Femur (tissue), 1 donor: ENCODE results near the gene KIAA0930.

Experiments used
- DNase-seq: peaks from one replicate; pipeline ENCODE4 v3.0.0-alpha.2; 2017

Gene KIAA0930

DNA sequence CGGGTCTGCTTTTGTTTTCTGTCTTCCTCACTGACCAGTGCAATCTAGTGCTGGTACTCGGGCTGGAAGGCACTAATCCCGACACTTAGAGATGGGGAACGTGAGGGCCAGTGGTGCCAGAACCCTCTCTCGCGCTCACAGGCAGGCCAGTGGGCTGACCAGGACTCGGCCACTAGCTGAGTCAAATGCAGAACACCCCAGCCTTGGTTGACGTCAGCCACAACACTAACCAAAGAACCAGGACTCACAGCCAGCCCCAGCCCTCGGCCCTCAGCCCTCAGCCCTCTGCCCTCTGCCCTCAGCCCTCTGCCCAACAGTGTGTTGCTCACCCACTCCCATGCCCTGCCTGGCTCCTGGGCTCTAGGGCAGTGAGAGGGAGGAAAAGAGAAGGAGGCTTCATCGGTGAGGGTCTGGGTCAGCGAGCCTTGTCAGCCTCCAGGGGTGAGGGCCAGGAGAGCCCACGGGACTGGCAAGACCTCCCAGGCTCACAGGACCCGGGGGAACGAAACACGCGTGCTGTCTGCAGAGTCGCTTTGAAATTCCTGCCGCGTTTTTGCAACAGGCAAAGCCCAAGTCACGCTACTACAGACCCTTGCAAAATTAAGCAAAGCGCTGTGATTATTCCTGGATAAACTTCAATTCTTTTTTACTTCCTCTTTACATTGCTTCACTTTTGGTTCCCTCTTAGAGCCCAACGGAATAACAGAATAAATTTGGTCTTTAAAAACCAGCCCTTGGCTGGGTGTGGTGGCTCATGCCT, 27.5 kb downstream of the KIAA0930 start:
- no peak for DNase-seq

DNA sequence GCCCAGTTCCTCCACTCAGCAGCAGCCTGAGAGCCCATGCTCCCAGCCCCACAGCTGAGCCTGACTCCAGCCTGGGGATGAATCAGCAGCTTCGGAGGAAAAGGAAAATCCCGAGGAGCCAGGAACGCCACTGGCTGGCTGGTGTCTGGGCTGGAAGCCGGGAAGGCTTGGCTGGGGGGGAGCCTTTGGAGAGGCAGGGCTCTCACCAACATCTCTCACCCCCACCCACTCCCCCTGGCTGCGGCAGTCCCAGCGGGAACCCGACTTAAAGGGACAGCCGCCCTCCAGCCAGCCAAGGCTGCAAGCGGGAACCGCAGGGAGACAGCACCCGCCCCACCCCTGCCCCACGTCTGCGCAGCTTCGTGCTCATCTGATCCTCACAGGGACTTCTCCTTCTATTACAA, 28.4 kb downstream of the KIAA0930 start:
- DNase-seq: peak; percentile 86

DNA sequence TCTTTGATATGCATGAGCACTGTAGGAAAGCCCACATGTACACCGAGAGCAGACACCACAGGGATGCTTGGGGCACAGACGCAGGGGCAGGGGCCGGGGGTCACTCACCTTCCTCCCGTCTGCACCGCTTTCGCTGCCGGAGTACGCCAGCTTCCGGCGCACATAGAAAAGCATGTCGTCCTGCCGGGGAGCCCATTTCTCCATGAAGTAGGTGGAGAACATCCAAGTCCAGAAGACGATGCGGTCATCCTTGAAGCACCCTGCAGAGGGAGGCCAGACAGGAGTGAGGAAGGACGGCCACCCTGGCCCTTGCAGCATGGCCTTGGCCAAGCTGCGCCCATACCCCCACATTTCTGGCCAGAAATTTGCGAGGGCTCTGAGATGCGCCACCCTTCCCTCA, 28.8 kb downstream of the KIAA0930 start:
- no peak for DNase-seq

DNA sequence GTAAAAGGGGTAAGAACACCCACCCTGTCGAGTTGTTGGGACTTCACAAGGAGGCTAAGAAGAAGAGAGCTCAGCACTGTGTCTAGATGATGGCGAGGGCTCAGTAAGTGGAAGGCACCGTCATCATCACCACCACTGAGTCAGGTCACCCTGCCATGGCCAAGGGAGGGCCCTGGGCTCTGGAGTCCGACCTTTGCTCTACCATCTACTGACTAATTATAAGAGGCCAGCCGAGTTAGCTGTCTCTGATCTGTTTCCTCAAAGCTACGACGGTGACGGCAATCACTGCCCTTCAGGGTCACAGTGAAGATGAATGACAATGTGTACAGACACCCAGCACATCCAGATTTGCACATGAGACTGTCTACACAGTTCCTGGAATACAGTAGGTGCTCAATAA, 29.3 kb downstream of the KIAA0930 start:
- DNase-seq: no peak

DNA sequence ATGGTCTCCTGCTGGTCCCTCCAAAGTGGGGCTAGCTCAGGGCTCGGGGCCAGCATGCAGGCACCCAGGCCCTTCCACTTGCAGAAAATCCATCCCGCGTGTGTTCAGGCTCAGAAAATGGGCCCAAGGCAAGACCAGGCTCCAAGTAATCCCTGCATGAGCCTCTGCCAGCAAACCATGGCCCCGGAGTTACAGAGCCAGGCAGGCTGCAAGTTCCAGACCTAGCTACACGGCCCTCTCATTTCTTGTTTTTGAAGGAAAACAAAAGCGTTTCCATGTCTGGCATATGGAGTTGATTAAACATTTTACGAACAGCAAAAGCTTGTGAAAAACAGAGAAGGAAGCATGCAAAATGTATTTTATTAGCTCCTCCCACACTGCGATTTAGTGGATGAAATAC, 29.7 kb downstream of the KIAA0930 start:
- peak; percentile 69 for DNase-seq

DNA sequence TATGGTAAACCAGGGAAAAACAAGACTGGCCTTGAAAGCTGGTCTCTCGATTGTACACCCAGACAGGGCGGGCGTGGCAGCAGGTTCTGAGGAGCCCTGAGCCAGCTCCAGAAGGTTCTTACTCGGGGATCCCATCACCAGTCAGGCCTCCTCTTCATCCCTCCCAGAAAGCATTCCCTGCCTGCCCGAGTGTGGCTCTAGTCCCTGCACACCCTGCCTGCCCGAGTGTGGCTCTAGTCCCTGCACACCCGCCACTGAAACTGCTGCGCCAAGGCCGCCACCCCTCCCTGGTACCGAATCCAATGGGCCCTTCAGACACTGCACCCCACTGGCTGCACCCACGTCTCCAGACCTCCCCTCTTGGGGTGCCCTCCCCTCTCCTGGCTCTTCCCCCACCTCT, 30.1 kb downstream of the KIAA0930 start:
- no peak for DNase-seq

DNA sequence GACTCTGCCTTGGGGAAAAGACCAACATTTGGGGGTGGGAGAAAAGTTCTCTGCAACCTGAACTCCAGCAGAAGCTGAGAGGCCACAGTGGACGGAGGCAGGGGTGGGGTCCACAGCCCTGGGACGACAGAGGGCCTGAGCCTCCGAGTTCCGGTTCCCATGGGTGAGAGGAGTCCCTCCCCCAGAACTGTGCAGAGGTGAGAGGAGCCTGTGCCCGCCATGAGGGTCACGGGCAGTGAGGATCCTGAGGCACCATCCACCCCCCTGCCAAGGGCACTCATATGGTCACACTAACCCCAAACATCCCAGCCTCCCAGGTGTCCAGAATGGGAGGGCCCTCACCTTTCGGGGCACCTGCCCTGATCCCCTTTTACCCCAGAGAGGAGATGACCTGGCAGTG, 30.5 kb downstream of the KIAA0930 start:
- DNase-seq: no peak

DNA sequence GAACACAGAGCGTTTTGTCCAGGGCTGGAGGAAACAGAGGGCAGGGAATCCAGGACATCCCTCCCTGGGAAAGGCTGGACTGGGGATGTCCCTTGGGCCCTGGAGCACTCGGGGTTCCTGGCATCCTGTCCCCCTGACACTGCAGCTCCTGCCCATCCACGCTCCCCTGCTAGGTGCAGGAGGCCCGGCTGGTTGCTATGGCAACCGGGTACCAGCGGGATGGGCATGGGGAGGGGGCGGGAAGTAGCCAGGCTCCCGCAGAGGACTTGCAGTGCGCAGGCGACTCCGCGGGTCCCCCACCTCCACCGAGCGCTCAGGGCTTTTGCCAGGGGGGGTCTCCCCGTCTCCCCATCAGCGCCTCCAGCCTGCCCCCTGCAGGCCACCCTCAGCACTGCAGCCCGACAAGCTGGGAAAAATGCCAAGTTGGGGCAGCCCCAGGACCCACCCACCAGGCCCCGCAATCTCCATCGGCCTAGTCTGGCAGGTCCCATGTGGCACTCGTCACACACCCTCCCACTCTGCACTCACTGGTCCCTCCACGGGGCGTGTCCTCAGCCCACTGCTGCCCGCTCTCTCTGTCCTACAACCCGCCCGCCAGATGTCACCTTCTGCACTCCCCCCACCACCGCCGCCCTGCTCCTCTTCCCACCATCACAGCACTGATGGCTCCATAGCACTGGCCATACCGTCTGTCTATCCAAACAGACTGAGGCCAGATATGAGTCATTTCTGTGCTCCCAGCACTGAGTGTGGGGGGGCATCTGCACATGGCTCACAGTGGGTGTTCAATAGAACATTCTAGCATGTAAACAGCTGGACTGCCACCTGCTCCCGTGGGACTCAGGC, 31.5 kb downstream of the KIAA0930 start:
- DNase-seq: no peak

DNA sequence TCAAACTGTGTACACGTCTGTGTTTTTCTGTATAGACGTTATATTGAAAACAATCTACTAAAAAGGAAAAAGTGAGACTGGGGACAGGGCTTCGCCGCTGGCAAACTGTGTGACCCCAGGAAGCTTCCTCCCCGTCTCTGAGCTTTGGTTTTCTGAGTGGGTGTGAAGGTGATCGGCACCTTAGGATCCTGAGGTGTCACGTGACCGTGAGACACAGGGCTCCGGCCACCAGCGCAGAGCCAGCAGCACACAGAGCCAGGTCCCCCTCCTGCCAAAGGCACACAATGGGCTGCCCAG, 32.0 kb downstream of the KIAA0930 start:
- DNase-seq: no peak

DNA sequence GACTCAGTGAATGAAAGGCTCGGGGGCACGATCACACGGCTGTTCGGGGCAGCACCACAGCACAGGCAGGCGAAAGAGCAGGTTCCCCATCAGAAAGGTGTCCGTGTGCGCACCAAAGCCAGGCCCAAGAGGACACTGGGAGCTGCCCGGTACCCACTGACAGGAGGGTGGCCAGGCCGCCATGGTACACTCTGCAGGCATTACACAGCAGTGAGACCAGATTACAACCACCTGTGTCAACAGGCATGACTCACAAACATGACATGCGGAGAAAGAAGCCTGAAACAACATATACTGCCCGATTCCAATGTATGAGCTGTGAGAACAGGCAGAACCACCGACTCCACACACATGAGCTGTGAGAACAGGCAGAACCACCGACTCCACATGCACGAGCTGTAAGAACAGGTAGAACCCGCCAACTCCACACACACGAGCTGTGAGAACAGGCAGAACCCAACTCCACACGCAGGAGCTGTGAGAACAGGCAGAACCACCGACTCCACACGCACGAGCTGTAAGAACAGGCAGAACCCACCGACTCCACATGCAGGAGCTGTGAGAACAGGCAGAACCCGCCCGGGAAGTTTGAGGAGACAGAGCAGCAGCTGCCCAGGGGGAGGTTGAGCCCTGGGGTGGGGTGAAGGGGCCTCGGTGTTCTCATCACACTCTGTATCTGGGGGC, 32.6 kb downstream of the KIAA0930 start:
- no peak for DNase-seq

DNA sequence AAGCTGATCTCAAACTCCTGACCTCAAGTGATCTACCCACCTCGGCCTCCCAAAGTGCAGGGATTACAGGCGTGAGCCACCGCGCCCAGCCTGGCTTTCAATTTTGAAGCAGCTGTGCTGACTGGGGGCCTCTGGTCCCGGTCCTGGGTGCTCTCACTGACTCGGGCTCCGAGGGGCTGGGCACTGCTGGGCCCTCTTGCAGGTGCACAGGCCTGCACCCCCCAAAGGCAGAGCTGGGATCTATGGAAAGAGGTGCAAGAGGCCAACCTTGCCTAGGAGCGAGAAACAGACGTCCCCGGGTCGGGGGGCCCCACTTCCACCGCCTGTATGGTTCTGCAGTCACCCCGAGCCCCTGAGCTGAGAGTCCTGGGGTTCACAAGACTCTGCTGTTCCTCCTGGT, 33.2 kb downstream of the KIAA0930 start:
- DNase-seq: no peak

DNA sequence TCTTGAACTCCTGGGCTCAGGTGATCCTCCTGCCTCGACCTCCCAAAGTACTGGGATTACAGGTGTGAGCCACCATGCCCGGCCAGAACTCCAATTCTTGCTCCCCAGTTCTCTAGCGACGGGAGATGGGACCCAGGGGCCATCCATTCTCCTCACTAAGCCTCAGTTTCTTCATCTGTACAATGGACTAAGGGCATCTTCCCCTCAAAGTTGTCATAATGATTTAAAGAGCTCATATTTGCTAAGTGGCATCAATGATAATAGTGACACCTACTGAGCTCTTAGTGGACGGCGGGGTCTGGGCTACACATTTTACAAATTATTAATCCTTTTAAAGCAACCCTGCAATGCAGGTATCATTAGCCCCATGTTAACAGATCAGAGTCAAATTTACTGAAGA, 34.5 kb downstream of the KIAA0930 start:
- no peak for DNase-seq

DNA sequence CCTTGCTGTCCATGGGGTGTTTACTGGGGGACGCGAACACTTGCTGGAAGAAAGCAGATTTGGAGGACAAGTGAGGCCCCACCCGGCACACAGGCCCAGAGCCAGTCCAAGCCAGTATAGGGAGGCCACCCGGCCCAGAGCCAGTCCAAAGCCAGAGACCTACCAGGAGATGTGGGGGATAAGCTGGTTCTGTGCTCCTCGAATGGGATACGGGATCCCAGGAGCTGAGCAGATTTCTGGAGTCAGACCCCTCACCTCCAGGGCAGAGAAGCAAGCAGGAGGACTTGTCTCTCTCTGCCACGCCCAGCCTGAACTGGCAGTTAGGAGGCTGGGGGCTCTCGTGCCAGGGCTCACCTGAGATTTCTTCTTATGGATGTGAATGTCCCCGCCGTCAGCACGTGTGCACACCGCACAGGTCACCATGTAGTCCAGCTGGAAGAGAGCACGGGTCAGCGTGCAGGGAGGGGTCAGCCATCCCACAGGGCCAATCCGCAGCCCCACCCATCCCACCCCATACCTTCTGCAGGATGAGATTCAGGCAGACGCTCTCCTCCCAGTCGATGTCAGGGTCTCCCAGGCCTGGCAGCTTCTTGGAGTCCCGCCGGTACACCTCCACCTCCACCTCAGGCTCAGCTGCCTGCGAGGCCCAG, 35.3 kb downstream of the KIAA0930 start:
- DNase-seq: no peak

DNA sequence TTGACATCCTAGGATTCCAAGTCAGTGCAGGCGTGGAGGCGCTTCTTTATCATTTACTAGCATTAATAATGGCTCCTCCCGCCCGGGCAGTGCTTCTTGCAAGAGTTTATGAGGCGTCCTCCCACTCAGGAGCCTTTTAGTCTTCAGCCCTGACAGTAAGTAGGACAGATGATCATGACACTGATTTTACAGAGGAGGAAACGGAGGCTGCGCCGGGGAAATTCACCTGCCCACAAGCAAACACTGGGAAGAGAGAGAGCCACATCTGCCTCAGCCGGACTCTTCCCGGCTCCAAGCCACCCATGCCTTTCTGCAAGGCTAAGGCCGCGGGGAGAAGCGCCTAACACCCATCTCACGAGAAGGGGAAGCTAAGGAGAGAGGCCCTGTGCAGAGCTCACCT, 35.9 kb downstream of the KIAA0930 start:
- no peak for DNase-seq

DNA sequence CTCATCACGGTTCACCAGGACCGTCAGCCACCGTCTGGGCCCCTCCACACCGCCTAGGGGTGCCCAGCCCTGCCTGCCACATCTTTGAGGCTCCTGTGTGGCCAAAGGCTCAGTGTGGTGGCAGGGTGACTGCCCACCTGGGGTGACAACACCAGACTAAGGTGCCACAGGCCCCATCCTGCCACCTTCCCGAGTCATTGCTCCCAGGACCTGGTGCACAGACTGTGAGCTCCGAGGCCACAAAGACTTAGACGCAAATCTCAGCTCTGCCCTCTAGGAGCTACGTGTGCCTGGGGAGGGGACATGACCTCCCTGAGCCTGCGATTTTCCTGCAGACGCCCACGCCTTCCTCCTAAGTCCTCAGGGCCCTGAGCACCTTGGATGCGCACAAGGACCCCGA, 36.5 kb downstream of the KIAA0930 start:
- no peak for DNase-seq

DNA sequence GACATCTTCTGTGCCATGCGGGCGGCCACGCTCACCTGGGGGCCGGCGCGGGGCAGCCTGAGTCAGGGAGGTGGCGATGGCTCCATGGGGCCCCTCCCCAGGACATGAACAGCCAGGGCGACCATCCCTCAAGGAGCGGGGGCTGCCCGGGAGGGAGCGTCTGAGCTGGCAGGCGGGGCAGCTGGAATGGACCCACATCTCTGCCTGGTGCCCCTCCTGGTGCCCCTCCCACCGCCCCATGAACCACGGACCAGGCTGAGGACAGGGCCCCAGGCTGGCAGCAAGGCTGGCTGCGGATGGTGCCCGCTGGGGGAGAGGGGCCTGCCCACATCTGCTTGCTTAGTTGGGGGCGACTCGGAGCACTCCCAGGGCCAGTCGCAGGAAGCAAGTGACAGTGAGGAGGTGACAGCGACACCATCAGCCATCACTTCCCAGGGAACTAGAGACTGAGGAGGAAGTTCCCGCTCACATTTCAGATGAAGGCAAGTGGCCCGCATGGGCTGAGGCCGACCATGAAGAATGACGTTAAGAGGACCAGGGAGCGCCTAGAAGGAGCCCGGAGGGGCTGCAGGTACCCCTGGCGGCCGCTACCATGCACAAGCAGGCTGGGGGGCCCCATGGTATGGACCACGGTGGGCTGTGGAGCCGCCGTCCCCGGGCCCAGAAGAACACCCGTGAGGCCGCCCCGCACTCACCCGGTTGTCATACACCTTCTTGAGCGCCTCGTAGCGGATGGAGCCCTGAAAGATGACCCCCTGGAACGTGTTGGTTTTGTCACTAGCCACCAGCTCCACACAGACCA, 37.3 kb downstream of the KIAA0930 start:
- DNase-seq: no peak

DNA sequence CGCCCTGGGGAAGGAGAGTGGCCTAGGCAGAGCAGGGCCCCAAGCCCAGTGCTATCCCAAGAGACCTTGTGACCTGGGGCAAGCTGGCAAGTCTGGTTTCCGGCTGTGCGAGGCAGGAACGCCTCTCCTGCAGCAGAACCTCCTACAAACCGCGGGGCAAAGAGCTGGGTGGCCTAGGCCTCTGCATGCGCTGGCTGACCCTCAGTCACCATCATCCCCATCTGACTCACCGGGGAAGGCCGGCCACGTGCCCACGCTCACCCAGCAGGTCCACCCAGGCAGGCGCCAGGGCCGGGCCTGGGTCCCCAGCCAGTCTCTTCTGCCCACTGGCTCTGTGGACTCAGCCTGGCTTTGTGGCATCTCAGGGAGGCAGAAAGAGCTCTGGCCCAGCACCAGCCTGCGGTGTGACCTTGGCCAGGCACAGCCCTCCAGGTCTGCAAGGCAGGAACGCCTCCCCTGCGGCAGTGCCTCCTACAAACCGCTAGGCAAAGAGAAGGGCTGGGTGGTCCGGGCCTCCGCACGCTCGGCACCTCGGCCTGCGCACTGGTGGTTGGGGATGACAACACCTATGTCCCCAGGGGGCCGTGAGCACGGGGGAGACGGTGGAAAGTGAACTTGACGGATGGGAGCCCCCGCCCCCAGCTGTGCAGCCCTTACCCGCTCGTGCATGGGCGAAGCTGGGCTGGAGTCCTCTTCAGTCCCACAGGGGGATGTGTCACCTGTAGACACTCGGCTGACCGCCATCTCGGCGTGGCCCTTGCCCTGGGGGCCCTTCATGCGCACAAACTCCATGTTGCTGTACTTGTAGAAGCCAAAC, 38.2 kb downstream of the KIAA0930 start:
- DNase-seq: no peak

DNA sequence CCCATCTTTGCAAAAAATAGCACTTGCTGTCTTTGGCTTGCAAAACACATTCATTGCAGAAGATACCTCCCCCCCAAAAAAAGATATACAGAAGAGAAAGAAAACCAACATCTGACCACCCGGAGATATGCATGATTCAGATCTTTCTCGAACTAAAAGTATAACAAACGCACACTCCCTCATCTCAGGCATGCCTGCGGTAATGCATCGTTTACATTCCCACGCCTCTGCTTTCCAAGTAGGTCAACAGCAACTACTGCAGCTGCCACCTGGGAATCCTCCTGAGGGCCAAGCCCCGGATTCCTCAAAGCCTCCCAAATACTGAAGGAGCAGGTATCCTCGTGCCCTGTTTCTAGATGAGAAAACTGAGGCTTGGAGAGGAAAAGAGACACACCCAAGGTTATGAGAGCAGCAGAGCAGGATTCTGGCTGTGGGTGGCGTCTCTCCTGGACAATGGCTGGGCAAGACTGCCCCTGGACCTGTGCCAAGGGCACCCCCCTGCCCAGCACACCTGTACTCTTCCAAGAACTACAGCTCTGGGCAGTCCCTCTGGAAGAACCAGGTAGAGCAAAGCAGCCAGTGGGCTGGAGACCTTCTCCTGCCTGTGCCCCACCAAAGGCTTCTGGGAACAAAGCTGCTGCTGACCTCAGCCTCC, 38.9 kb downstream of the KIAA0930 start:
- no peak for DNase-seq

DNA sequence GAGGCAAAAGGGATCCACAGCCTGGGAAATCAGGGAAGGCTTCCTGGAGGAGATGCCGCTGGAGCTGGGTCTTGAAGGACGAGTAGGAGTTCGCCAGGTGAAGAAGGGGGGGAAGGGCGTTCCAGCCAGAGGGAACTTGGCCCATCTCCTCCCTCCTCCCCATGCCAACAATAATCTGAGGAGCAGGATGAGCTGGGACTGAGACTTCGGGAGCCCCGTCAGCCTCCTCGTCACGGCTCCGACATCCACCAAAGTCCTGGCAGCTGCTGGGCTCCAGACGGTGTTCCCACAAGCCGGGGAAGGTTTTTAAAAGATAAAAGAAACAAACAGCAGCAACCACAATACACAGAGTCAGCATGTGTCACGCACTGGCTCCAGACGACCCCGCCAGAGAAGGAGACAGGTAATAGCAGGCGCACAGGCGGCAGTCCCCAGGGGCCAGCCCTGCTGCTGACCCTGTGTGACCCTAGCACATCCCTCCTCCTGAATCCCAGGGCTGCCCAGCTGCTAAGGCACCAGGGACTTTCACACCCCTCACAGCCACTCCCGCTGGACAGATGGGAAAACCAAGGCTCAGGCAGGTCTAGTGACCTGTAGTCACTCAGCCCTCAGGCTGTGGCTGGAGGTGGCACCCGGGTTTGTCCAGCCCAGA, 39.7 kb downstream of the KIAA0930 start:
- DNase-seq: no peak

DNA sequence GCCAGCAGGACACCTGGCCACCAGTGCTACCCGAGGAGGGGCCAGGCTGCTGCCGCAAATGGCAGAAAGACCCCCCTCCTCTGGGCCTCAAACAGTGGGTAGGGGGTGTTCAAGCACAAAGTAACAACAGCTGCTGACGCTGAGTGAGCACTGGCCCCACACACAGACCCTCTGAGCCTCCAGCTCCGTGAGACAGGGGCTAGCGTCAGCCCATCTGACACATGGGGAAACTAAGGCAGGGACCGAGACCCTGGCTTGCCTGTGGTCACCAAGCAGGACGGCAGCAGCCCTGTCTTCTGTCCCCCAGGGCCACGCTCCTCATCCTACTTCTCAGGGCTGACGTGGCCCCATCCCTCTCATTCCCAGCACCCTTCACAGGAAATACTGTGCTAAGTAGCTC, 40.5 kb downstream of the KIAA0930 start:
- no peak for DNase-seq

DNA sequence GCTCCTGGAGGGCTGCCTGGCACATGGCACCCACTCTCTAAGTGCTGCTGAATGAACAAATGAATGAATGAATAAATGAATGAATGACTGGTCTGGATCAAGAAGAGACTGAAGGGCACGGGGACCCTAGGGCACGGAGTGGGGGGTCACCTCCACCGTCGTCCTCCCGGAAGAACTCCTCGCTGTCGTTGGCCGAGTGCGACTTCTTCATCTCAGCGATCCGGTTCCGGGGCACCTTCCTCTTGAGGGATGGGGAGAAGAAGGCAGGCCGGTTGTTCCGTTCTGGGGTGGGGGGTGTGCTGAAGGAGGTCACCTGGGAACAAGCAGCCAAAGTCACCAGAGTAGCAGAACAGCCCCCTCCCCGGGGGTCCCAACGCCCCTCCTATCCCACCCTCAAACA, 41.0 kb downstream of the KIAA0930 start:
- no peak for DNase-seq
